ENCODE data around the gene DIS3L2.

DNA sequence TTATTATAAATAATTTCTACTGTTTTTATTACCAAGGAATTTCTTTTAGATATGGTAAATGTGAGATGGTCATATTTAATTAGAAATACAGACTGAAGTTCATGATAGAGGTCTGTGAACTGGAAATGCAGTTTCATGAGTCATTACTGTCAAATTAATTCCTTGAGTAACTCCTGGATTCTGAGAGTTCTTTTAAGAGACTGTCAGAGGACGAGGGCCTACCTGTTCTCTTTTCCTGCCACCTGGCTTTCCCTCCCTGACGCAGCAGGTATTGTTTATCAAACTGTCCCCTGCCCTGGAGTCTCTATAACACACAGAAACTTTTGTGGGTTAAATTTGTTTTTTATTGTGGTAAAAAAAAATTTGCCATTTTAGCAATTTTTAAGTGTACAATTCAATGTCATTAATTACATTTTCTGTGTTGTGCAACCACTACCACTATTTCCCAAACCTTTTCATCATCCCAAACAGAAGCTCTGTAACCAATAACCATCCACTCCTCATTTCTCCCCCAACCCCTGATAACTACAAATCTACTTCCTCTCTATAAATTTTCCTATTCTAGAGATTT, 142.6 kb downstream of the DIS3L2 start:
- TF ChIP-seq EZH2 (IDR thresholded peaks at IDR 0.05) (no peak), POLR2AphosphoS5 (IDR thresholded peaks at IDR 0.05; ENCODE audit: borderline replicate concordance, low read depth, low read length) (no peak)
